ENCODE results near the gene ATG4A.

- TF ChIP-seq CTCF (IDR thresholded peaks at IDR 0.05; ENCODE audit: poor library complexity) (no peak), EZH2 (IDR thresholded peaks at IDR 0.05; ENCODE audit: borderline replicate concordance) (no peak)
These were observed 82.3 kb downstream of the ATG4A start for GRCh38 chrX:108173874-108174273.
